ENCODE data around the gene FAM156A. TPM values are rescaled to one million over a fixed set of nuclear protein-coding genes. Genes with fewer than 3 reads are reported as not detected.
"Not testable (repeated sequence)": the region's sequence is repeated elsewhere in the genome, so short reads cannot be mapped to it uniquely, and the experiment has no call there.

Gene FAM156A
- total and polyA plus RNA-seq, 7 donors, result 3.4 to 9.9 (median 5.7) TPM

- Histone ChIP-seq H3K4me3 (no peak overlapping the region), H3K36me3 (ENCODE audit: insufficient read depth in 1 of 2, low read depth in 1 of 2) (no peaks in the 10 kb centered on the region), H3K27me3 (ENCODE audit: insufficient read depth in 3 of 3, low read length in 2 of 3) (peaks cover 0 to 24% (median 0%) of the 10 kb centered on the region in 3 donors), H3K9me3 (no peaks in the 10 kb centered on the region), H3K27ac (no peak overlapping the region), H3K4me1 (peaks cover 7% of the 10 kb centered on the region)
- no peak for TF ChIP-seq CTCF (IDR thresholded peaks at IDR 0.05)
- WGBS, 3 donors, result 77 to 100% (median 92%) methylated on average over 4 of the region's 4 CpGs
- DNase-seq, result no peak
- ATAC-seq, result peak in 1 of 4 donors; percentile 18
- intact Hi-C loops (cut with DNase I), result no loop called here
Observed at GRCh38 chrX:52979993-52980392, 21.7 kb upstream of the FAM156A start.

GRCh38 chrX:52979568-52979967 is 21.2 kb upstream of the FAM156A start:
- WGBS, 3 donors, result 52 to 61% (median 55%) methylated on average over 4 of the region's 4 CpGs
- Histone ChIP-seq H3K4me3 (no peak overlapping the region), H3K27me3 (ENCODE audit: insufficient read depth in 3 of 3, low read length in 2 of 3) (peaks cover 0 to 24% (median 0%) of the 10 kb centered on the region in 3 donors), H3K36me3 (ENCODE audit: insufficient read depth in 1 of 2, low read depth in 1 of 2) (no peaks in the 10 kb centered on the region), H3K27ac (no peak overlapping the region), H3K4me1 (peaks cover 7% of the 10 kb centered on the region), H3K9me3 (no peaks in the 10 kb centered on the region)
- intact Hi-C loops (cut with DNase I), result no loop called here
- no peak for TF ChIP-seq CTCF (IDR thresholded peaks at IDR 0.05)
- DNase-seq (no peak), ATAC-seq (peak in 3 of 4 donors; percentile 48 to 55 (median 51))

GRCh38 chrX:52977953-52978352 is 19.6 kb upstream of the FAM156A start:
- no peak for ATAC-seq
- no peak overlapping the region for H3K4me3 ChIP-seq
- H3K27me3 ChIP-seq (ENCODE audit: insufficient read depth in 3 of 3, low read length in 2 of 3), result peaks cover 0 to 10% (median 0%) of the 10 kb centered on the region in 3 donors
- intact Hi-C loops (cut with DNase I), result no loop called here
- no peaks in the 10 kb centered on the region for H3K36me3 ChIP-seq (ENCODE audit: insufficient read depth in 1 of 2, low read depth in 1 of 2)
- H3K9me3 ChIP-seq, result no peaks in the 10 kb centered on the region
- no peaks in the 10 kb centered on the region for H3K4me1 ChIP-seq
- DNase-seq, result no peak
- TF ChIP-seq CTCF (IDR thresholded peaks at IDR 0.05), result no peak
- 48 to 59% (median 58%) methylated on average over 2 of the region's 2 CpGs for WGBS, 3 donors
- no peak overlapping the region for H3K27ac ChIP-seq

GRCh38 chrX:52975576-52975975 is 17.3 kb upstream of the FAM156A start:
- intact Hi-C loops (cut with DNase I); ATAC-seq; H3K4me3 ChIP-seq; H3K4me1 ChIP-seq; H3K9me3 ChIP-seq; H3K27me3 ChIP-seq (ENCODE audit: insufficient read depth in 3 of 3, low read length in 2 of 3); H3K36me3 ChIP-seq (ENCODE audit: insufficient read depth in 1 of 2, low read depth in 1 of 2); H3K27ac ChIP-seq; DNase-seq: not testable (repeated sequence)
- WGBS, 3 donors, result 87 to 98% (median 93%) methylated on average over 4 to 8 of the region's 11 CpGs

- H3K9me3 ChIP-seq; H3K4me3 ChIP-seq; DNase-seq; H3K36me3 ChIP-seq (ENCODE audit: insufficient read depth in 1 of 2, low read depth in 1 of 2); H3K27me3 ChIP-seq (ENCODE audit: insufficient read depth in 3 of 3, low read length in 2 of 3); H3K4me1 ChIP-seq; H3K27ac ChIP-seq; intact Hi-C loops (cut with DNase I); ATAC-seq: not testable (repeated sequence)
- WGBS, 3 donors, result 62 to 82% (median 78%) methylated on average over 4 to 7 of the region's 8 CpGs
Observed at GRCh38 chrX:52974336-52974992, 16.1 kb upstream of the FAM156A start.

- DNase-seq; ATAC-seq; H3K9me3 ChIP-seq; H3K36me3 ChIP-seq (ENCODE audit: insufficient read depth in 1 of 2, low read depth in 1 of 2); intact Hi-C loops (cut with DNase I); H3K4me1 ChIP-seq; H3K27me3 ChIP-seq (ENCODE audit: insufficient read depth in 3 of 3, low read length in 2 of 3); H3K4me3 ChIP-seq; H3K27ac ChIP-seq: not testable (repeated sequence)
- WGBS, 3 donors, result no CpG with 5 or more reads among the region's 10 CpGs
Observed at GRCh38 chrX:52967922-52968321, 9.6 kb upstream of the FAM156A start.

- H3K36me3 ChIP-seq (ENCODE audit: insufficient read depth in 1 of 2, low read depth in 1 of 2); H3K4me3 ChIP-seq; intact Hi-C loops (cut with DNase I); H3K27ac ChIP-seq; H3K9me3 ChIP-seq; ATAC-seq; H3K4me1 ChIP-seq; DNase-seq; H3K27me3 ChIP-seq (ENCODE audit: insufficient read depth in 3 of 3, low read length in 2 of 3): not testable (repeated sequence)
- no CpG with 5 or more reads among the region's 16 CpGs for WGBS, 3 donors
Observed at GRCh38 chrX:52966993-52967738, 8.8 kb upstream of the FAM156A start.

GRCh38 chrX:52958961-52959360 is 643 bp upstream of the FAM156A start:
- H3K4me1 ChIP-seq; H3K9me3 ChIP-seq; intact Hi-C loops (cut with DNase I); H3K36me3 ChIP-seq (ENCODE audit: insufficient read depth in 1 of 2, low read depth in 1 of 2); H3K27me3 ChIP-seq (ENCODE audit: insufficient read depth in 3 of 3, low read length in 2 of 3); H3K4me3 ChIP-seq; H3K27ac ChIP-seq; DNase-seq: not testable (repeated sequence)
- peak in 2 of 4 donors; percentile 1 to 5 for ATAC-seq
- WGBS, 3 donors, result no CpG with 5 or more reads among the region's 7 CpGs

All from psoas muscle (tissue), 8 donors.